Right cardiac atrium (tissue), 5 donors: ENCODE results near the gene YEATS4. TPM values are rescaled to one million over a fixed set of nuclear protein-coding genes. Genes with fewer than 3 reads are reported as not detected.

Experiments used
- ATAC-seq, 2 donors: fragments of 200-7000 bp; cut with Tn5 transposase; one replicate each; pipeline versions ENCODE4 v1.8.0 to v1.9.1; 2020; ENCODE audit warnings: moderate library complexity in 2 of 2, mild to moderate bottlenecking in 1 of 2
- DNase-seq, 3 donors: peaks; one replicate each; pipeline ENCODE4 v3.0.0-alpha.2; 2020
- H3K27ac ChIP-seq: one replicate; pipeline ENCODE4 v1.5.1; 2013; ENCODE audit warnings: mild to moderate bottlenecking, low read length, control low read depth, moderate library complexity
- H3K27me3 ChIP-seq: one replicate; pipeline ENCODE4 v1.6.1; 2013; ENCODE audit not compliant: control insufficient read depth, insufficient read depth
- H3K4me1 ChIP-seq: one replicate; pipeline ENCODE4 v1.6.1; 2013; ENCODE audit warnings: low read length; ENCODE audit not compliant: control insufficient read depth, insufficient read depth
- H3K4me3 ChIP-seq: one replicate; pipeline ENCODE4 v1.5.1; 2013; ENCODE audit warnings: low read length, control low read depth
- H3K9me3 ChIP-seq: one replicate; pipeline ENCODE4 v1.6.1; 2013; ENCODE audit warnings: low read length; ENCODE audit not compliant: control insufficient read depth
- WGBS: extraction: QIAGEN DNeasy Blood & Tissue Kit; methylation state at CpG from one replicate; pipeline ENCODE4 v1.1.7; 2013; 5-methylcytosine and 5-hydroxymethylcytosine counted together
- intact Hi-C, 4 donors: fragments of 100-400 bp; cut with DNase I; formaldehyde crosslinking; loops; one replicate each; pipeline versions ENCODE4 v1.11.0 to v1.14.0; 2022 to 2023
- polyA plus RNA-seq: library from polyadenylated mRNA; stranded (reverse); fragments of 200-250 nt; gene quantifications from one replicate; pipeline ENCODE4 v1.2.3, GENCODE V29; 2013
- total RNA-seq, 4 donors: library from RNA; stranded (reverse); fragmentation: NEBNext Ultra II Directional; extraction: Animal tissue kit (Norgen Biotek cat#: 25700); gene quantifications; one replicate each; pipeline ENCODE4 v1.2.1, GENCODE V29; 2021
- donor health status: healthy with polysubstance abuse.
- donor health status: DM: no; HTN: yes; CAD: no.
- donor health status: DM: no; HTN: no; CAD: no.
- donor health status: DM: no; HTN: yes; CAD: no; lungs with severe emphysema.
- donor health status: DM: yes; HTN: yes; CAD: no.

The YEATS4 gene
- total and polyA plus RNA-seq, 5 donors, result 6.8 to 15.2 (median 11.5) TPM

- 49% methylated on average over 1 of the region's 1 CpG for WGBS
- Histone ChIP-seq H3K9me3 (no peaks in the 10 kb centered on the region), H3K27me3 (no peaks in the 10 kb centered on the region), H3K4me3 (no peak overlapping the region), H3K27ac (no peak overlapping the region), H3K4me1 (no peaks in the 10 kb centered on the region)
- DNase-seq, result no peak
- no peak for ATAC-seq
- intact Hi-C loops, result no loop called here
Measured at GRCh38 chr12:69435644-69436043, 76.1 kb downstream of the YEATS4 start.

GRCh38 chr12:69437073-69437472 lies 77.5 kb downstream of the YEATS4 start:
- intact Hi-C loops, result no loop called here
- no peaks in the 10 kb centered on the region for H3K27me3 ChIP-seq
- no peak for DNase-seq
- WGBS, result 67% methylated on average over 2 of the region's 2 CpGs
- H3K27ac ChIP-seq, result no peak overlapping the region
- ATAC-seq, result no peak
- H3K4me3 ChIP-seq, result no peak overlapping the region
- H3K4me1 ChIP-seq, result no peaks in the 10 kb centered on the region
- no peaks in the 10 kb centered on the region for H3K9me3 ChIP-seq

- H3K4me3 ChIP-seq, result no peak overlapping the region
- H3K4me1 ChIP-seq, result no peaks in the 10 kb centered on the region
- ATAC-seq (no peak), DNase-seq (no peak)
- H3K27ac ChIP-seq, result no peak overlapping the region
- no peaks in the 10 kb centered on the region for H3K27me3 ChIP-seq
- intact Hi-C loops, result no loop called here
- WGBS, result 66% methylated on average over 3 of the region's 3 CpGs
- no peaks in the 10 kb centered on the region for H3K9me3 ChIP-seq
Measured at GRCh38 chr12:69438539-69438938, 79.0 kb downstream of the YEATS4 start.

GRCh38 chr12:69440016-69440415 lies 80.5 kb downstream of the YEATS4 start:
- WGBS, result 90% methylated on average over 3 of the region's 3 CpGs
- no peak for DNase-seq
- Histone ChIP-seq H3K4me3 (no peak overlapping the region), H3K4me1 (no peaks in the 10 kb centered on the region), H3K27ac (no peak overlapping the region), H3K9me3 (no peaks in the 10 kb centered on the region), H3K27me3 (no peaks in the 10 kb centered on the region)
- intact Hi-C loops, result no loop called here
- ATAC-seq, result no peak

Other genes starting within 250 kb of the YEATS4 start
- 10 to 100 TPM; 32.0 to 44.8 (median 41.2) TPM for gene CPSF6, start 120.2 kb upstream of the YEATS4 start, total RNA-seq
- 21.1 TPM for gene CPSF6, start 120.2 kb upstream of the YEATS4 start, polyA plus RNA-seq
- gene LYZ, start 11.4 kb upstream of the YEATS4 start, total RNA-seq, result 100 to 1,000 TPM in 1 of 4 donors, 10 to 100 TPM in 3; 23.7 to 121 (median 49.5) TPM
- 16.5 TPM for gene LYZ, start 11.4 kb upstream of the YEATS4 start, polyA plus RNA-seq
- gene FRS2, start 110.6 kb downstream of the YEATS4 start, total RNA-seq, result 10 to 100 TPM; 26.2 to 38.6 (median 29.7) TPM
- gene FRS2, start 110.6 kb downstream of the YEATS4 start, polyA plus RNA-seq, result 6.2 TPM
- gene CCT2, start 225.7 kb downstream of the YEATS4 start, total RNA-seq, result 100 to 1,000 TPM in 2 of 4 donors, 10 to 100 TPM in 2; 86.2 to 130 (median 98.5) TPM
- gene CCT2, start 225.7 kb downstream of the YEATS4 start, polyA plus RNA-seq, result 76.9 TPM